HL-60 (cell line): Measurements from ENCODE around the gene SPON1.

Experiments used
- DNase-seq, 2 experiments: peaks; one replicate each; pipeline ENCODE4 v3.0.0-alpha.2; 2010 to 2020; ENCODE audit warnings: low read depth in 1 of 2, low spot score in 1 of 2
- H3K27ac ChIP-seq: fragments of 250-450 bp; sonication (Bioruptor Pico); replicated peaks from 2 replicates; pipeline ENCODE4 v1.5.1; 2020; ENCODE audit warnings: mild to moderate bottlenecking, moderate library complexity
- H3K27me3 ChIP-seq: fragments of 250-450 bp; sonication (Bioruptor Pico); 2 replicates; pipeline ENCODE4 v1.5.1; 2021; ENCODE audit warnings: mild to moderate bottlenecking, moderate library complexity; ENCODE audit not compliant: insufficient read depth, poor library complexity, severe bottlenecking
- H3K4me3 ChIP-seq: replicated peaks from 2 replicates; pipeline ENCODE4 v1.5.1; 2011; ENCODE audit warnings: mild to moderate bottlenecking, control low read depth, low read length; ENCODE audit not compliant: insufficient read depth
- CTCF ChIP-seq: IDR thresholded peaks from one replicate; pipeline ENCODE4 v1.5.1; 2011; ENCODE audit warnings: low read length, control low read depth, inconsistent platforms; ENCODE audit not compliant: insufficient read depth
- GABPA ChIP-seq: IDR thresholded peaks from 2 replicates; pipeline ENCODE4 v1.6.1; 2012; ENCODE audit warnings: low read depth
- POLR2AphosphoS5 ChIP-seq: IDR thresholded peaks from 2 replicates; pipeline ENCODE4 v1.6.1; 2012; ENCODE audit warnings: low read depth
- REST ChIP-seq: IDR thresholded peaks from 2 replicates; pipeline ENCODE4 v1.6.1; 2012; ENCODE audit warnings: low read depth; ENCODE audit not compliant: insufficient replicate concordance
- SPI1 ChIP-seq: IDR thresholded peaks from 2 replicates; pipeline ENCODE4 v1.6.1; 2012; ENCODE audit warnings: low read depth, mild to moderate bottlenecking, borderline replicate concordance

Gene SPON1

GRCh38 chr11:13949876-13950275, 12.6 kb upstream of the SPON1 start:
- TF ChIP-seq POLR2AphosphoS5 (no peak), REST (no peak), GABPA (no peak), SPI1 (no peak), CTCF (no peak)
- DNase-seq: no peak
- H3K4me3 ChIP-seq: no peak overlapping the region
- H3K27me3 ChIP-seq: peaks cover 9% of the 10 kb centered on the region
- no peak overlapping the region for H3K27ac ChIP-seq

GRCh38 chr11:13952221-13952620, 10.3 kb upstream of the SPON1 start:
- peaks cover 11% of the 10 kb centered on the region for H3K27me3 ChIP-seq
- DNase-seq: no peak
- no peak overlapping the region for H3K27ac ChIP-seq
- H3K4me3 ChIP-seq: no peak overlapping the region
- TF ChIP-seq GABPA (no peak), POLR2AphosphoS5 (no peak), REST (no peak), CTCF (no peak), SPI1 (no peak)

- Histone ChIP-seq H3K27ac (no peak overlapping the region), H3K4me3 (no peak overlapping the region), H3K27me3 (peaks cover 14% of the 10 kb centered on the region)
- no peak for TF ChIP-seq SPI1
- TF ChIP-seq REST: no peak
- TF ChIP-seq POLR2AphosphoS5: no peak
- no peak for TF ChIP-seq CTCF
- TF ChIP-seq GABPA: no peak
- DNase-seq: no peak
Measured at GRCh38 chr11:13952668-13953067, 9.9 kb upstream of the SPON1 start.
